Heart left ventricle (tissue), 16 donors: ENCODE measurements around the gene DUSP11. TPM values are rescaled to one million over a fixed set of nuclear protein-coding genes. Genes with fewer than 3 reads are reported as not detected.

ENCODE experiments used
- ATAC-seq, 4 donors: fragments of 200-7000 bp; cut with Tn5 transposase; one replicate each; pipeline ENCODE4 v1.9.1; 2020 to 2022; ENCODE audit warnings: moderate library complexity in 4 of 4, mild to moderate bottlenecking in 3 of 4, moderate number of reproducible peaks in 1 of 4
- DNase-seq, 5 donors: peaks; one replicate each; pipeline ENCODE4 v3.0.0-alpha.2; 2020
- H3K27ac ChIP-seq, 12 donors: fragments of 200-600 bp; sonication (generic) in 4 of 12; one replicate each; pipeline versions ENCODE4 v1.5.0 to v1.8.0; 2016 to 2022; ENCODE audit warnings: mild to moderate bottlenecking in 2 of 12
- H3K27me3 ChIP-seq, 9 donors: fragments of 200-600 bp; sonication (generic) in 2 of 9; one replicate each; pipeline versions ENCODE4 v1.5.1 to v1.8.0; 2016 to 2022; ENCODE audit warnings: mild to moderate bottlenecking in 3 of 9
- H3K36me3 ChIP-seq, 9 donors: fragments of 200-600 bp; sonication (generic) in 2 of 9; one replicate each; pipeline versions ENCODE4 v1.5.0 to v1.8.0; 2018 to 2022; ENCODE audit warnings: mild to moderate bottlenecking in 2 of 9
- H3K4me1 ChIP-seq, 12 donors: fragments of 200-600 bp; sonication (generic) in 4 of 12; one replicate each; pipeline versions ENCODE4 v1.5.0 to v1.8.0; 2016 to 2022; ENCODE audit warnings: mild to moderate bottlenecking in 3 of 12
- H3K4me3 ChIP-seq, 12 donors: fragments of 200-600 bp; sonication (generic) in 4 of 12; one replicate each; pipeline versions ENCODE4 v1.5.0 to v1.8.0; 2017 to 2022; ENCODE audit warnings: mild to moderate bottlenecking in 9 of 12, moderate library complexity in 4 of 12
- H3K9me3 ChIP-seq, 12 donors: fragments of 200-600 bp; sonication (generic) in 4 of 12; one replicate each; pipeline versions ENCODE4 v1.5.0 to v1.8.0; 2016 to 2022; ENCODE audit warnings: mild to moderate bottlenecking in 1 of 12
- POLR2A ChIP-seq, 2 donors: fragments of 450-650 bp; IDR thresholded peaks; one replicate each; pipeline ENCODE4 v1.6.1; 2017; ENCODE audit warnings: antibody characterized with exemption in 2 of 2, mild to moderate bottlenecking in 2 of 2, moderate library complexity in 2 of 2
- WGBS, 4 donors: extraction: QIAGEN DNeasy Blood & Tissue Kit in 2 of 4; methylation state at CpG; one replicate each; pipeline versions ENCODE4 v1.1.5 to v1.1.7; 2013 to 2018; 5-methylcytosine and 5-hydroxymethylcytosine counted together
- intact Hi-C, 10 donors: fragments of 100-400 bp; cut with DNase I; formaldehyde crosslinking; loops; one replicate each; pipeline versions ENCODE4 v1.11.1 to v1.14.2; 2022
- polyA plus RNA-seq, 2 donors: library from polyadenylated mRNA; stranded (reverse); fragments of 200-250 nt; gene quantifications; one replicate each; pipeline ENCODE4 v1.2.3, GENCODE V29; 2013
- total RNA-seq, 9 donors: library from RNA; depleted of rRNA in 2 of 9; stranded (reverse); fragments of >200 nt in 2 of 9; fragmentation: NEBNext Ultra II Directional in 3 of 9; extraction: Animal tissue kit (Norgen Biotek cat#: 25700) in 3 of 9; gene quantifications; one replicate each; pipeline versions ENCODE4 v1.1.0 to v1.2.4, GENCODE V29; 2016 to 2023
- TF ChIP-seq, protein P1 (sequence below), 12 donors: fragments of 200-600 bp; sonication (generic) in 4 of 12; IDR thresholded peaks; one replicate each; pipeline versions ENCODE4 v1.5.0 to v1.8.0; 2018 to 2022; ENCODE audit warnings: antibody characterized with exemption in 12 of 12, mild to moderate bottlenecking in 5 of 12
- donor health status: ischemic (EF 13 %, LVEDD 7.1; RV severe dilation, severe dysfunction).
- donor health status: healthy with polysubstance abuse.
- donor health status: DM: no; HTN: yes; CAD: no.
- donor health status: DM: no; HTN: no; CAD: no.
- donor health status: ischemic (EF 25% LVEDD 6.9; RV normal size, moderate dysfunction).
- donor health status: ischemic (EF 25% LVEDD 5.7; RV mildly dilated, moderate dysfunction).
- donor health status: healthy.
- donor health status: DM: yes; HTN: yes; CAD: no.
- donor health status: ischemic (EF 35%, LVEDD 5.7; RV mildly dilated, moderate dysfunction).
- donor health status: nonischemic (EF 11% LVEDD 7.7; RV severe dilation, severe dysfunction).
- donor health status: DM: yes; HTN: yes; CAD: no.
- donor health status: PGD.
- donor health status: ischemic (EF 29% LVEDD 5.4; RV normal size, mild dysfunction).
- donor health status: nonischemic (EF 23%, LVEDD 6.1; RV moderate dilation, normal function).

DUSP11 gene
- total and polyA plus RNA-seq, 11 donors: 6.7 to 13.8 (median 10.8) TPM

DNA sequence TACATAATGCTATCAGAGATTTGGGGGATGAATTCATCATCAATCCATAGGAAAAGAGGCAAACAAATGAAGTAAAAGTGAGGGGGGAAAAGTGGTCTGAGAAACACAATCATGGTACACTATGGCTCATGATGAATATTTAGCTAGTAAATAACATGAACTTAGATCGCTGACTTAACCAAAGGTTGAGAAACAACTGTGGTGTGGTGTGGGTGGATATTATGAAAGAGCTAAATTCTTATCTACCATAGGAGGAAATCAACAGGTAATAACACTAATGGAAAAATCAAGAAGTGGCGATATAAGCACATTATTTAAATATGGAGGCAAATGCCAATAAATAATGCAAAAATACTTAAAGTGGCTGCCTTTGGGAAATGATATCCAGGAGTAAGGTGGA, 30.6 kb downstream of the DUSP11 start:
- DNase-seq (no peak), ATAC-seq (no peak)
- H3K9me3 ChIP-seq: peaks cover 0 to 5% (median 0%) of the 10 kb centered on the region in 12 donors
- WGBS, 4 donors: 93 to 100% (median 95%) methylated on average over 2 of the region's 2 CpGs
- H3K4me3 ChIP-seq: no peak overlapping the region
- peaks cover 0 to 6% (median 0%) of the 10 kb centered on the region in 12 donors for H3K4me1 ChIP-seq
- TF ChIP-seq, protein P1, sequence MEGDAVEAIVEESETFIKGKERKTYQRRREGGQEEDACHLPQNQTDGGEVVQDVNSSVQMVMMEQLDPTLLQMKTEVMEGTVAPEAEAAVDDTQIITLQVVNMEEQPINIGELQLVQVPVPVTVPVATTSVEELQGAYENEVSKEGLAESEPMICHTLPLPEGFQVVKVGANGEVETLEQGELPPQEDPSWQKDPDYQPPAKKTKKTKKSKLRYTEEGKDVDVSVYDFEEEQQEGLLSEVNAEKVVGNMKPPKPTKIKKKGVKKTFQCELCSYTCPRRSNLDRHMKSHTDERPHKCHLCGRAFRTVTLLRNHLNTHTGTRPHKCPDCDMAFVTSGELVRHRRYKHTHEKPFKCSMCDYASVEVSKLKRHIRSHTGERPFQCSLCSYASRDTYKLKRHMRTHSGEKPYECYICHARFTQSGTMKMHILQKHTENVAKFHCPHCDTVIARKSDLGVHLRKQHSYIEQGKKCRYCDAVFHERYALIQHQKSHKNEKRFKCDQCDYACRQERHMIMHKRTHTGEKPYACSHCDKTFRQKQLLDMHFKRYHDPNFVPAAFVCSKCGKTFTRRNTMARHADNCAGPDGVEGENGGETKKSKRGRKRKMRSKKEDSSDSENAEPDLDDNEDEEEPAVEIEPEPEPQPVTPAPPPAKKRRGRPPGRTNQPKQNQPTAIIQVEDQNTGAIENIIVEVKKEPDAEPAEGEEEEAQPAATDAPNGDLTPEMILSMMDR (IDR thresholded peaks at IDR 0.05): no peak
- TF ChIP-seq POLR2A (IDR thresholded peaks at IDR 0.05): no peak
- intact Hi-C loops: no loop called here
- no peaks in the 10 kb centered on the region for H3K27me3 ChIP-seq
- H3K36me3 ChIP-seq: peaks cover 0 to 81% (median 57%) of the 10 kb centered on the region in 9 donors
- H3K27ac ChIP-seq: no peak overlapping the region

DNA sequence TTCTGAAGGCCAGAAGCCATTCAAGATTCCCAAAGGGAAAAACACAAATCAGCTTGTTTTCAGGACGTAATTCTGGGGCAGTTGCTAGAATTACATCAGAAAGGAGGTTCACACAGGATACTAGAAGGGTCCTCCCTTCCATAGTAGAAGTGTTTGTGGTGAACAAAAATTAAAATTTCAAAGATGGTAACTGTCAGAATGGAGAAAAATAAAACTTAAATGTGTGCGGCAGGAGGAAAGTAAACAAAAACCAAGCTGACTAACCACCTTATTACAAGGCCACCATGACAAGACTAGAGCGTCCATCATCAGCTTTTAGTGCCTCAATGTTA, 33.1 kb downstream of the DUSP11 start:
- ATAC-seq: no peak
- Histone ChIP-seq H3K4me1 (peaks cover 0 to 6% (median 0%) of the 10 kb centered on the region in 12 donors), H3K36me3 (peaks cover 0 to 78% (median 53%) of the 10 kb centered on the region in 9 donors), H3K27me3 (no peaks in the 10 kb centered on the region), H3K27ac (peak overlapping the region in 1 of 12 donors; percentile 11), H3K4me3 (no peak overlapping the region), H3K9me3 (no peaks in the 10 kb centered on the region)
- WGBS, 4 donors: 83 to 93% (median 91%) methylated on average over 3 of the region's 3 CpGs
- TF ChIP-seq POLR2A (IDR thresholded peaks at IDR 0.05): no peak
- TF ChIP-seq, protein P1 (IDR thresholded peaks at IDR 0.05): no peak
- intact Hi-C loops: no loop called here
- no peak for DNase-seq

DNA sequence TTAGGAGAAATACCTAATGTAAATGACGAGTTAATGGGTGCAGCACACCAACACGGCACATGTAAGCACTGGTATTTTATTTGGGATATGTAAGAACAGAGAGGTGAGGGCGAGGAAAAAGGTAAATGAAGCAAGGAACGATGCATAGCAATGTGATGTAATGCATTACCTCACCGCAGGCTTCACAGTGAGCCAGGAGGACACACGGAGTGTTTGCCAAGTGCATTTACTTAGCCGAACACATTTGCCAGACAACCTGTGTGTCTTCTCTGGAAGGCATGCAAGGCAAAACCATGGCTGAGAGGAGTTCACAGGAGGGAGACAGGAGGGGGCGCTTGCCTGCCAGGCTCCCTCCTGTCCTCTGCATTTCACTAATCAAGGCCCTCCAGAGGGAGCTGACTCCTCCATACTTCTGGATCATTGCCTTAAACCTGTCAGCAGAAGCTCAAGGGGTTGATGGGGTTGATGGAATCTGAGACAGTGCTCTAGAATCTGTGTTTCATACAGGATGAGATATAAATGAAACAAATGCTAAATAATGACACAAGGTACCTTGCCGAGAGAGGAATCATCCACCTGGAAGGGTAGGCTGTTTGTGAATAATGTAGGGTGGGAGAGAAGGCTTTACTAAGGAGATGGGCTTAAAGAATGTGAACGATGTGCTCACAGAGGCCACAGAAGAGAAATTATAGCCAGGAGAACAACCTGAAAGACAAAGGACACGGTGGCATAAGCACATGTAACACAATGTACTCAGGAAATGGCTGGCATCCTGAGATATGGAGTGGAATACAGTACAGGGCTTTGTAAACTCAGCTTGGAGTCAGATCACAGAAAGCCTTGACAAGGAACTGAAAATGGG, 33.7 kb downstream of the DUSP11 start:
- Histone ChIP-seq H3K27me3 (no peaks in the 10 kb centered on the region), H3K4me3 (no peak overlapping the region), H3K9me3 (no peaks in the 10 kb centered on the region), H3K27ac (peak overlapping the region in 1 of 12 donors; percentile 11), H3K36me3 (peaks cover 0 to 78% (median 55%) of the 10 kb centered on the region in 9 donors), H3K4me1 (peaks cover 0 to 6% (median 0%) of the 10 kb centered on the region in 12 donors)
- WGBS, 4 donors: 81 to 87% (median 84%) methylated on average over 11 of the region's 11 CpGs
- DNase-seq: no peak
- TF ChIP-seq, protein P1 (IDR thresholded peaks at IDR 0.05): no peak
- TF ChIP-seq POLR2A (IDR thresholded peaks at IDR 0.05): no peak
- peak in 3 of 4 donors; percentile 27 to 67 (median 60) for ATAC-seq
- intact Hi-C loops: no loop called here

DNA sequence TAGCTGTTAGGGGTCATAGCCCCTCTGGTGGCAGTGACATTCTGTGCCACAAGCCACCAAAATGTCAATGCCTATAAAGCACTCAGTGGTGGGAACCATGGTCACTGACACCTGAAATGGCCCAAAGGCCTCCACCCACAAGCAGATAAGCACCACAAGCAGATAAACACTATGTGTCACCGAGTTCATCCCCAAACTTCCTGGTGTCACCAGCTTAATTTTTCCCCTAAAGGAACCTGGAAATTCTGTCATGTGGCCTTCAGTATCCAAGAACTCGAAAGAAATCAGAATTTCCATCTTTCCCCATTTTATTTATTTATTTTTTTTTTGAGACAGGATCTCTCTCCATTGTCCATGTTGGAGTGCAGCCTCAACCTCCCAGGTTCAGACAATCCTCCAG, 39.1 kb downstream of the DUSP11 start:
- no peak for ATAC-seq
- Histone ChIP-seq H3K9me3 (no peaks in the 10 kb centered on the region), H3K27ac (no peak overlapping the region), H3K36me3 (peaks cover 0 to 39% (median 33%) of the 10 kb centered on the region in 9 donors), H3K4me1 (peaks cover 0 to 17% (median 12%) of the 10 kb centered on the region in 12 donors), H3K4me3 (no peak overlapping the region), H3K27me3 (no peaks in the 10 kb centered on the region)
- 85 to 92% (median 90%) methylated on average over 2 of the region's 2 CpGs for WGBS, 4 donors
- DNase-seq: no peak
- intact Hi-C loops: no loop called here
- no peak for TF ChIP-seq POLR2A (IDR thresholded peaks at IDR 0.05)
- TF ChIP-seq, protein P1 (IDR thresholded peaks at IDR 0.05): no peak
